NCI-H2196 (cell line): ENCODE data around the gene POR.
"Not testable (repeated sequence)": the region's sequence is repeated elsewhere in the genome, so short reads cannot be mapped to it uniquely, and the experiment has no call there.

ENCODE experiments used
- DNase-seq: peaks from one replicate; lab custom pipeline; 2025; ENCODE audit not compliant: unreplicated experiment; lab: John Stamatoyannopoulos, UW

Gene POR

GRCh38 chr7:75884476-75884875, 30.5 kb upstream of the POR start:
- no peak for DNase-seq

DNA sequence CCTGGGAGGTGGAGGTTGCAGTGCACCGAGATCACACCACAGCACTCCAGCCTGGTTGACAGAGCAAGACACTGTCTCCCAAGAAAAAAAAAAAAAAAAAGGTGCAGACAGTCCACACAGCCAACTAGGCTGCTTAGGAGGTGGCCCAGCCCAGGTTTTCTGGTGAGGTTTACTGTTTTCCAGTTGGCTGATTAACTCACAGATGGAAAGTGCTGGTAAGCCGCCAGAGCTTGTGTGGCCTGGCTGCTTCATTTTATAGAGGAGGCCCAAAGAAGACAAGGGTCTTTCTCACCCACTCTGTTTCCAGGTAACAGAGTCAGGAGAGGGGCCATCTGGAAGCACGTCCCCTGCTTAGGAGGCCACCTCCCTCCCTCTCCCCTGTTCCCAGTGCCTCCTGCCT, 29.9 kb upstream of the POR start:
- no peak for DNase-seq

DNA sequence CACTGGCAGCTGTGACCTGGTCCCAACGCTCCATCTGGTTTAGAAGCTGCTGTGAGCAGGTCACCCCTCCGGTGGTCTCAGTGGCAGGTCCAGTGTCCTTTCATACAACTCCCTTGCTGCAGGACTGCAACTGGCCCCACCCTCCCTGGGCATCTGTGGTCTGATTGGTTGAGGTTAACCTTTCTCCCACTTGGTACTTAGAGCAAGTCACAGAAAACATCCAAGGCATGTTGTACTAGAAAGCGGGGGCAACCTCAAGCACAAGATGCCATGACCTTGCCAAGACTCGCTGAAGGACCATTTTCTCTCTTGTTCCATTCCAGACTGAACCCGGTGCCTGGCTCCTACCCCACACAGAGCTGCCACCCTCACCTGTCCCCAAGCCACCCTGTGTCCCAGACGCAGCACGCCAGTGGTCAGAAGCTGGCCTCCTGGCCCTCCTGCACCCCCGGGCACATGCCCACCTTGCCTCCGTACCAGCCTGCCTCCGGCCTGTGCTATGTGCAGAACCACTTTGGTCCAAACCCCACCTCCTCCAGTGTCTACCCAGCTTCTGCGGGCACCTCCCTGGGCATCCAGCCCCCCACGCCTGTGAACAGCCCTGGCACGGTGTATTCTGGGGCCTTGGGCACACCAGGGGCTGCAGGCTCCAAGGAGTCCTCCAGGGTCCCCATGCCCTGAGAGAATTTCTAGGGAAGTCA, 27.1 kb upstream of the POR start:
- DNase-seq: no peak

DNA sequence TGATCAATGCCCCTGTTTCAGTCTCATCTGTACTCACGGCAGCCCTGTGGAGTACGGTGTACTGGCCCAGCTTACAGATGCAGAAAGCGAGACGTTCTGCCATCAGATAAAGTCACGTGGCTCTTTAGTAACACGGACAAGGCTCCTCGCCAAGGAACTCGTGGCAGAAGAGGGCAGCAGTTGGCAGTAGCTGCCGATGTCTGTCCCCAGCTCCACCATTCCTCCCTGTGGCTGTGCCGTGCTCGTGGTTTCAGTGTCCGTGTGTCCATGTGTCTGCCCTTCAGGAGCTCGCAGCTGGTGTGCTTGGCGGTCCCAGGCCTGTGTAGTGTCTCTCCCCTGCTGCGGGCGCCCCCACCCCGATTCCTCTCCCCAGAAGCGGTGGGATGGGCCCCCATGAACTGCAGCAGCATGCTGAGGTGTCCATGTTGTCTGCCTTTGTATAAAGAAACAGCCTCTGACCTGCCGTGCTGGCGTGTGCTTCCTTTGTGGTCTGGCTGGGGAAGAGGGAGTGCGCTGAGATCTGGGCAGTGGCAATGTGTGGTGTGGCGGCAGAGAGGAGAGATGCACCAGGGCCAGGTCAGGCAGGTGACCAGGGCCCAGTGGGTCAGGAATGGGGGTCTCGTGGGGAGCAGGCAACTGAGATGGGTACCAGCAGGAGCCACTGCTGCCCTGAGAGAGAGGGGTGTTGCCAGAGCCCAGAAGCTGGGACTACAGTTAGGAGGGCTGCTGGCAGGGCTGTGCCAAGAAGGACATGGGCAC, 26.3 kb upstream of the POR start:
- no peak for DNase-seq

- DNase-seq: no peak
These were observed 25.6 kb upstream of the POR start for GRCh38 chr7:75889223-75889825.

DNA sequence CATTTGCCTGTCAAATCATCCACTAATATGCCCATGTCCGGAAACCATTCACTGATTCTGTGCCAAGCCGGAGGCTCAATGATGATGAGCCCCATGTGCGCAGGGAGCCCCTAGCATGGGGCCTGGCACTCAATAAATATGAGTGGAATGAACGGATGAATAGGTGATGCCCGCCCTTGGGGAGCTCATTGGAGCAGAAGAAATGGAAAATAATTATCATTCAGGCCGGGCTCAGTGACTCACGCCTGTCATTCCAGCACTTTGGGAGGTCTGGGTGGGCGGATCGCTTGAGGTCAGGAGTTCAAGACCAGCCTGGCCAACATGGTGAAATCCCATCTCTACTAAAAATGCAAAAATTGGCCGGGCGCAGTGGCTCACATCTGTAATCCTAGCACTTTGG, 25.1 kb upstream of the POR start:
- DNase-seq: no peak

- not testable (repeated sequence) for DNase-seq
These were observed 23.7 kb upstream of the POR start for GRCh38 chr7:75891237-75891636.

DNA sequence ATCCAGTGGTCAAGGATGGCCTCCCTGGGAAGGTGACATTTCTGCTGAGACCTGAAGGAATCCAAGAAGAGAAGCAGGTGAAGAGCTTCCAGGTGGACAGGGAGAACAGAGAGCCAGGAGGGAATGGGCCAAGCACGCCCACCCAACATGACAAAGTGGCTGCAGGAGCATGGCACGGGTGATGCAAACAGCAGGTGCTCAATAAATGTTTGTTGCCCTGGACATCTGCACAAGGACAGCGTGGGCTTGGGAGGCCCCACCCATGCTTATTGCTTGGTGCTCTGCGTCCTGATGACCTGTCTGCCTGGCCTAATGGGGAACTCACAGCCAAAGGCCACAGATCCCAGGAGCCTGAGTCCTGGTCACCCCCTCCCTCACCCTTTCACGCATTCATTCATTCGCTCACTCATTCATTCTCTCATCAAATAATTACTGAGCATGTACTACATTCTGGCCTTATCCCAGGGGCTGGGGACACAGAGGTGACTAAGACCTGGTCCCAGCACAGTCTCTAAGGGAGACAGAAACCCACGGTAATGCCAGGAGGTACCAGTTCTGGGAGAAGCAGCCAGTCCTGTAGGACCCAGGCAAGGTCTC, 23.0 kb upstream of the POR start:
- DNase-seq: no peak

DNA sequence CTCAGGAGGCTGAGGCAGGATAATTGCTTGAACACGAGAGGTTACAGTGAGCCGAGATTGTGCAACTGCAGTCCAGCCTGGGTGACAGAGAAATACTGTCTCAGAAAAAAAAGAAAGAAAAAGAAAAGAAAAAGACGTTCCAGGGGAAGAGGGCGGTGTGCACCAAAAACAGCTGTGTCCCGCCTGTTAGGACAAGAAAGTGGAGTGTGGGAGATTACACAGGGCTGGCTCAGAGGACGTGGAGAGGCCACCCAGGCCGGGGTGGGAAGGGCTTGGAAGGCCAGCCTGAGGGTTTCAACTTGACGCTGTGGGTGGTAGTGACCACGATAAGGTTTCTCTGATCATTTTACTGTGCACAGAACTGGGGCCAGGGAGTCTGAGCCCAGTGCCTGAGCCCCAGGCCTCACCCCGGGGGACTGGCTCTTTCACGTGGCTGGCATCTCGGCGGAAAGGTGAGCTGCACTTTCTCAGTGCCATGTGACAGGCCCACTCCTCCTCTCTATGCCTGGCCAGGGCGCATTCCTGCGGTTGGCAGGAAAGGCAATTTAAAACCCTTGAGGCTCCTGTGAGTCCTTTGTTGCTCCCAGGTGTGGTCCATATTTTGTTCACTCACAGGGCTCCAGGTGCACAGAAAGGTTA, 22.2 kb upstream of the POR start:
- DNase-seq: peak; percentile 89

GRCh38 chr7:75896803-75897327, 18.1 kb upstream of the POR start:
- no peak for DNase-seq

GRCh38 chr7:75900617-75901315, 14.2 kb upstream of the POR start:
- DNase-seq: no peak

GRCh38 chr7:75905785-75906604, 9.0 kb upstream of the POR start:
- DNase-seq: peak; percentile 80

DNA sequence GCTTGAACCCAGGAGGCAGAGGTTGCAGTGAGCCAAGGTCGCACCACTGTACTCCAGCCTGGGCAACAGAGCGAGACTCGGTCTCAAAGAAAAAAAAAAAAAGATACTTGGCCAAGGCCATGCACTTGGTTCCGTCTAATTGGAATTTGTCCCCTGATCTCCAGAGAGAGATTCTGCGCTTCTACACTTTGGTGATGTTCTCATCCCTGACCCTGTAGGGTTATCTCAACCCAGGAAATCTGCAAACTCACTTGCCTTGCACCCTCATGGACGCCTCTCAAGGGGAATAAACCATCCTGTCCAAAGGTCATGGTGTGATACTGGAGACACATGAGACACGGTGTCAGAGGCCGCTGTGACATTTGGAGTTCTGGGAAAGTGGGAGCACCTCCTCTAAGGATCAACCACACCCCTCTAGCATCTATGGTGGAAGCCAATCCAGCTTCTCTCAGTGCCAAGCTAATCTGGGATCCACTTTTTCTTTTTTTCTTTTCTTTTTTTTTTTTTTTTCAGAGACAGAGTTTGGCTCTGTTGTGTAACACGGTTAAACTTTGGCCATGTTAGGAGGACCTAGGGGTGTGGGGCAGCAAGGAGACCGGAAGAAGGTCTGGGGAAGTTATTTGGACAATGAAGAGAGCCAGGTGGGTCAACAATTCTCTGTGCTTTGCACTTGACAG, 7.8 kb upstream of the POR start:
- DNase-seq: no peak

DNA sequence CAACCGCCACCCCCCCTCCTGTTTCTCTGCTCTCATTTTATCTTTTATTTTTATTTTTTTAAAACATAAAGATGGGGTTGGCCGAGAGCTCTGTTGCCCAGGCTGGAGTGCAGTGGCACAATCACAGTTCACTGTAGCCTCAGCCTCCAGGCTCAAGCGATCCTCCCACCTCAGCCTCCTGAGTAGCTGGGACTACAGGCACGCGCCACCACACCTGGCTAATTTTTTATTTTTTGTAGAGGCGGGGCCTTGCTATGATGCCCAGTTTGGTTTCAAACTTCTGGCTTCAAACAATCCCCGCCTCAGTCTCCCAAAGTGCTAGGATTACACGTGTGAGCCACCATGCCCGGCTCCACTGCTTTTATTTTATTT, 7.3 kb upstream of the POR start:
- DNase-seq: not testable (repeated sequence)

GRCh38 chr7:75909521-75910132, 5.3 kb upstream of the POR start:
- no peak for DNase-seq

GRCh38 chr7:75911186-75911585, 3.8 kb upstream of the POR start:
- not testable (repeated sequence) for DNase-seq

DNA sequence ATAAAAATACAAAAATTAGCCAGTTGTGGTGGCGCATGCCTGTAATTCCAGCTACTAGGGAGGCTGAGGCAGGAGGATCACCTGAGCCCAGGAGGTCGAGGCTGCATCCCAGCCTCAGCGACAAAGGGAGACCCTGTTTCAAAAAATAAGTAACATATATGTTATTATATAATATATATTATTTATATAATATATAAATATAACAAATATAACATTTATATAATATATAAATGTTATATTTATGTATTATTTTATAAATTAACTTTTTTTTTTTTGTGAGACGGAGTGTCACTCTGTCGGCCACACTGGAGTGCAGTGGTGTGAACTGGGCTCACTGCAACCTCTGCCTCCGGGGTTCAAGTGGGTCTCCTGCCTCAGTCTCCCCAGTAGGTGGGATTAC, 1.5 kb upstream of the POR start:
- DNase-seq: no peak

- DNase-seq: no peak
These were observed 743 bp upstream of the POR start for GRCh38 chr7:75914169-75914654.
